GM19463 (cell line): ENCODE measurements around the gene MN1.
"Not testable (repeated sequence)": the region's sequence is repeated elsewhere in the genome, so short reads cannot be mapped to it uniquely, and the experiment has no call there.

Experiments
- ATAC-seq: cut with Tn5 transposase; IDR thresholded peaks from one replicate; pipeline ENCODE4 v1.9.1; 2021; ENCODE audit warnings: mild to moderate bottlenecking, moderate library complexity; ENCODE audit not compliant: unreplicated experiment

MN1 gene

DNA sequence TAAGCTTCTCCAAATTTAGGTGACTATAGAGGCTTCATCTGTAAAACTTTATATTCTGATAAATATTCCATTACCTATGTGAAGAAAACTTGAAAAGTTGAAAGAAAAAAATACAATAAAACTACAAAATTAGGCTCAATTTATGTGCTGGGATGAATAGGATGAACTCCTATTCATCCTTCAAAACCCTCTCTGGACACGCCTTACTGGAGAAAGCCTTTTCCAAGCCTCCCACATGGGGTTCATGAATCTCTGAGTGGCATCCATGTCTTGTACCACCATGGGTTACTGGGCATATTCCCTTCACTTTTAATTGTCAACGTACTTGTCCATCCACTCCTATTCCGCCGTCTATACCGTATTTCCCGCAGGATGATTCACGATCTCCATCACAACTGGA is 55.7 kb downstream of the MN1 start:
- ATAC-seq: no peak

DNA sequence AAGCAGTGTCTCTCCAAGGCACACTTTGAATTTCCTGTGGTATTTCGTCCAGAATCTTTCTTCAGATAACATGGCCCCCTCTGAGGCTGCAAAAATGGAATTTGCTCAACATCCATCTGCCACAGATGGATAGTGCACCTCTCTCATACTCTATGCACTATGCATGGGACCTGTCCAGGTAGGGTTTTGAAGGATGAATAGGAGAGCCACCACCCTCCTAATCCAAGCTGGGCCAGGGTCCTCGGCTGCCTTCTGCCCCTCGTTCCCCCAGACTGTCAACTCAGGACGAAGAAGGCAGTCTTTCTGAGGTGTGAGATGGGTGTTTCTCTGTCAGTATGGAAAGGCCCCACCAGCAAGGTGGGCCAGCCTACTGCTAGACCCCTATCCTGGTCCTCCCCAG is 56.4 kb downstream of the MN1 start:
- no peak for ATAC-seq

DNA sequence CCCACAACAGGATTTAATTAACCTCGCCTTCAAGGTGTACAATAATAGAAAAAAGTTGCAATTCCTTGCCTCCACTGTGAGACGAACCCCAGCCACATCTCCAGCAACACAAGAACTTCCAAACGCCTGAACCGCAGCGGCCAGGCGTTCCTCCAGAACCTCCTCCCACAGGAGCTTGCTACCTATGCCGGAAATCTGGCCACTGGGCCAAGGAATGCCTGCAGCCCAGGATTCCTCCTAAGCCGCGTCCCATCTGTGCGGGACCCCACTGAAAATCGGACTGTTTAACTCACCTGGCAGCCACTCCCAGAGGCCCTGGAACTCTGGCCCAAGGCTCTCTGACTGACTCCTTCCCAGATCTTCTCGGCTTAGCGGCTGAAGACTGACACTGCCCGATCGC is 57.5 kb downstream of the MN1 start:
- not testable (repeated sequence) for ATAC-seq

DNA sequence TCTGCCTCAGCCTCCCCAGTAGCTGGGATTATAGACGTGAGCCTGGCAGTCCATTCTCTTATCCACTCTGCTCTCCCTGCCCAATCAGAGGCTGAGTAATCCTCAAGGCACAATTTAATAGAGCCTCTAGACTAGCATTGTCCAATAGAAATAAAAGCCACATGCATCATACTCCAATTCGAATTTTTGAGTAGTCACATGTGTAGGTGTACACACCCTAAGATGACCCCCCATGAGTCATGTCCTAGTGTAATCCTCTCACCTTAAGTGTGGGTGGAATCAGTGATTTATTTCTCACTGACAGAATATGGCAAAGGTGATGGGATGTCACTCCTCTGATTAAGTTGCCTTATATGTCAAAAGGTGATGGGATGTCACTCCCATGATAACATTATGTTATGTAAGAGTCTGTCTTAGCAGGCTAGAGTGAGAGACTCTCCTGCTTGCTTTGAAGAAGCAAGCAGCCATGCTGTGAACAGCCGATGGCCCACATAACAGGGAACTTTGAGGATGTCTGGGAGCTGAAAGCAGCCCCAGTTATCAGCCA is 61.3 kb downstream of the MN1 start:
- no peak for ATAC-seq

DNA sequence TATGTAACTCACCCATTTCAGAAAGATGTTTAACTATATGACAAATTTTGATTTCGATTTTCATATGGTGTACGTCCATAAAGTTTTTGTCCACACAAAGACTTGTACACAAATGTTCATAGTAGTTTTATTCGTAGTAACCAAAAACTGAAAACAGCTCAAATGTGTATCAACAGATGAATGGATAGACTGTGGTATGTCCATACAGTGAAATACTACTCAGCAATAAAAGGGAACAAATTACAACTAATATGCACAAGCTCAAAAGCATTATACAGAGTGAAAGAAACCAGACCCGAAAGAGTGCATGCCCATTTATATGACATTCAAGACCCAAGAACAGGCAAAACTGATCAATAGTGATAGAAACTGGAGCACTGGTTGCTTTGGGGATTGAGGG is 64.0 kb downstream of the MN1 start:
- ATAC-seq: no peak

DNA sequence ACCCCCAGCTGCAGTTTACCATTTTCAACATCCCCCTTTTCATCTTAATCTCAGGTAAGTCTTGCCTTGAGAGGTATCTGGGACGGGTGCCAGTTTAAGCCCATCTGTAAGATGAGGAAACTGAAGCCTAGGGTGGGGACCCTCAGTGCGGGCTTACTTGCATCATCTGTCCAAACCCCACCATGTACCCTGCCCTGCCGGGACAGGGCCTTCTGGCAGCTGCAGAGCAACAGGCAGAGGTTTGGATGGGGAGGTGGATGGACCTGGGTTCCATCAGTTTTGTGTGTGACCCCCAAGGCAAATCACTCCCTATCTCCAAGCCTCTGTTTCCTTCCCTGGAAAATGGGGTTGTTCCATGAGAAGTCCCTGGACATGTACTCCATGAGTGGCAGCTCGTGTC is 67.5 kb downstream of the MN1 start:
- ATAC-seq: no peak

DNA sequence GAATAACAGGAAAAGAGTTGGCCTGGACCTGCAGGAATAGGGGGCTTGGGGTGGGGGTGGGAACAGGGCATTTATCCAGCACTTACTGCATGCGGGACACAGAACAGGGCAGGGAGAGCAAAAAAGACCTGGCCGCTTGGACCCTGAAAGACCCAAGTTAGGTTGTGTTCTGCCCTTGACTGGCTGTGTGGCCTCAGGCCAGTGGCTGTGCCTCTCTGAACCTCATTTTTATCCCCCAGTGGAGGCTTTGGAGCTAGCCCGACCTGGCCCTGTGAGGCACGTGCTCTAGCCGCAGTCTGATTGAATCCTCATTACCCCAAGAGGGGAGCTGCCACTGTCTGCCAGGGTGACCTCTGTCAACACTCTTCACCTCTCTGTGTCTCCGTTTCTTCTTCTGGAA is 68.7 kb downstream of the MN1 start:
- no peak for ATAC-seq

DNA sequence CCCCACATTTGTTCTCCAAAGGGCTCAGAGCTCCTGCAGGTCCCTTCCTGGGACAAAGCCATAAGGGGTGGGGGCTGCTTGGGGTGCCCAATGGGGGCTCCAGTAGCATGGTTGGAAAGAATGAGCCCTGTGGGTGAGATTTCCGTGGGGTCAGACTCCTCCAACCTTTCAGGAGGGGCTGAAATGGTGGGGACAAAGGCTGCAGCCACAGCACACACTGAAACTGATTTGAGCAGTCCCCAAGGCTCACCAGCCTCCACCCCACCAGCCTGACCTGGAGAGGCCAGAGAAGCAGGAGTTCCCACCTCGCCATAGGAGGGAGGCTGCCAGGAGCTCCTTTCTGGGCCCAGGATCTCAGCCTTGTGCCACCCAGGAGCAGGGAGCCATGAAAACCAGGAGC is 69.2 kb downstream of the MN1 start:
- ATAC-seq: no peak

DNA sequence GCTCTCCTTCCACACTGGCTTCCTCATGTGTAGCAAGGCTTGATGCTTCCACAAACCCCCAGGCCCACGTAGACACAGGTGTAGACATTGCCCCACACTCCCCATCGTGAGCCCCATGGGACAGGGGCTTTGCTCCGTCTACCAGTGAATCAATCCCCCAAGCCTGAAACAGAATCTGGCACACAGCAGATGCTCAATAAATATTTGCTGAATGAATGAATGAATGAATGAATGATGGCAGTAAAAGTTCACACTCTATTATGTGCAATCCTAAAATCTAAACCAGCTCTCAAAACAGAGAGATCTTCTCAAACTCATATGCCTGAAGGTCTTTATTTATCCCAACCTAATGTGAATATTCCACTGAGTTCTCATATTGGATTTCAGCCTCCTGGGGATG is 69.9 kb downstream of the MN1 start:
- ATAC-seq: no peak

DNA sequence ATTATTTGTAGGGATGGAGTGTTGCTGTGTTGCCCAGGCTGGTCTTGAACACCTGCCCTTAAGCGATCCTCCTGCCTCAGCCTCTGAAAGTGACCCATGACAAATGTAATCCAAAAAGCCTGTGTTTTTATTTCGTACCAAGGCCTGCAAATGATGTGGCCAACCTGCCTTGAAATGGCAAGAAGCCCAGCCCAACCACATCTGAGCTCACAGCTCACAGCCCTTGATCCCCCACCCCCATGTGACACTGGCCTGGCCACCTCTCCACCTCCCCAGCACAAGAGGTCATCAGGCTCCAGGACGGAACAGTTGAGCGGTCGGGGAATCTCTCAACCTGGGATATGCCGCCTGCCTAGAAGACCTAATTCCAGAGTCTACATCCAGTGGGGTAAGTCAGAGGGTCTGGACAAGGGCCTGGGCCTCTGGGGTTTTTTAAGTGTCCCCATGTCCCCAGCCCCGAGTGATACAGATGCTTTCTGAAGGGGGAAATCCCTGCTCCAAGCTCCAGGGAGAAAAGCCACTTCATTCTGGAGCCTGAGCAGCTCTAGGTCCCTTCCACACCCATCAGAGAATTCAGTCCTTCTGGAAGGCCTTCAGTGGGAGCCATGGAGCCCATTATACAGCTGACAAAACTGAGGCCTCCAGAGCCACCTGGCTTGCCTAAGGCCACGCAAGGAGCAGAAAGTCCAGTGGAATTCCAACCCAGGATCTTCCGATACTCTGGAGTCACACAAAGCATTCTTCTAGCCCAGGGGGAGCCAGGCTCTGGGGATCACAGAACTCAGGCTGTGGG is 70.7 kb downstream of the MN1 start:
- no peak for ATAC-seq

DNA sequence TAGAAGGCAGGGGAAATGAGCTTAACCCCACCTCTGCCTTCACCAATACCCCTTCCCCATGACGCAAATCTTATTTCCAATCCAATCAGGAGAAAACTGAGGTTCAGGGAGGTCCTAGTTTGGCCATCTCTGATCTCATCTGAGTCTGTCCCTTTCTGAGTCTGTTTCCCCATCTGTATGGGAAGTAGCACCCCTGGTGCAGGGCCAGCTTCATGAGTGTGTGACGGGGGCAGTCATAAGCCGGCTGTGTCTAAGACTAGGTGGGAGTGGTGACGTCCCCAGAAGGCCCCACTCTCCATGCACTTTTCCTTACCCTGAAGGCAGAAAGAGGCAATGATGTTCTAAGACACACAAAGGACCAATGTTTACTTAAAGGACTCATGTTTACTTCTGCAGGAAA is 72.3 kb downstream of the MN1 start:
- no peak for ATAC-seq

DNA sequence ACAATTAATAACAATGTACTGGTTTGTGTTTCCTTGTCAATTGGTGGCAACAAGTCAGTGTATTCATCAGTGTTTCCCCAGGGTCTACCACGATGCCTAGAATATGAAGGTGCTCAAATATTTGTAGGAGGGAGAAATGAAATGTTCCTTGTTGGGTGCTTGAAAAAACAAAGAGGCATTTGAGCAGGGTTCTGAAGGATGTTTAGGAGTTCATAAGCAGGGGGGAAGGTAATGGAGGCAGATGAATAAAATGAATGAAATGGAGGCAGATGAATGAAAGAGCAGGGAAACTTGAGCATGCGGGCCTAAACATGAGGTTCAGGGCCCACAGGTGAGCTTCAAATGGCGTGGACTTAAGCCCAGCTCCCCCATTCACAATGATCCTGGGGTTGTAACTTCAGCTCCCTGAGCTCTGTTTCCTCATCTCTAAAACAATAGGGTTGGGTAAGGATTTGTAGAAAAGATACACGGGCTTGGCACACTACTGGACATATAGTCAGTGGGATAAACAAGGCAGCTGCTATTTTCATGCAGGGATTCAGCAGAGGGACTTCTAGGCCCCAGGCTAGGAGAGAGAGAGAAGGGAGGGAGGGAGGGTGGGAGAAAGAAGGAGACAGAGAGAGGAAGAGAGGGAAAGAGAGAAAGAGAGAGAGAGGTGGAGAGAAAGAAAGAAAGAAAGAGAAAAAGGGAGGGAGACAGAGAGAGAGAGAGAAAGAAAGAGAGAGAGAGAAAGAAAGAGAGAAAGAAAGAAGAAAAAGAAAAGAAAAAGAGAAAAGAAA is 73.7 kb downstream of the MN1 start:
- no peak for ATAC-seq

DNA sequence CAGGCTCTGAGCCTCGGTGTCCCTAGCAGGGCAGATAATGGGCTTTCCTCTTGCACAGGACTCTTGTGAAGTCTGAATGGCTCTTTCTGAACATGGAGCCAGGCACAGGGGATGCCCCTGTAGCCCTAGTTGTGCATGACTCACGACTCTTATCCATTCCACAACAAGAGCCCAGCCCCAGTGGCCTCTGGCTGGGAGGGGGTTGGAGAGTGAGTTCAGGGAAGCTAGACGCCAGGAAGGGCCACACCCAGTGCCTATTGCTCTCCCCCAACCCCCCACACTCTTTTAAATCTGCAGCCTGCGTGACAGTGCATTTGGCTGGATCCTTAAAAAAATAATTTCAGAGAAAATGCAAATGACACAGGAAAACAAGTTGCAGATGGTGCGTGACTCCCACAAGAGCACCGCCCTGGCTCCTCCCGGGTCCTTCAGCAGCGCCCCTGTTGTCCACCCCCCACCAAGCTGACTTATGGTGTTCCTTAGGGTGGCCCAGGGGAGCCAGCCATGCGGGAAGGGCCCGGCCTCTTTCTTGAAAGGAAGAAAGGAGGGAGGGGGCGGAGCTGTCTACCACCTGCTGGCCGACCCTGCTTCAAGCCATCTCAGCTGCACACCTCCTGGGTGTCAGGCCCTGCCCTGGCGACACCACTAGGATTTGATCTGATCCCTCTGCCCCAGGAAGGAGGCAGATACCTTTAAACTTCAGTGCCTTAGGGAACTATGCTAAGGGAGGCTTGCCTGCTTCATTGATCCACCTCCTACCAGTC is 74.7 kb downstream of the MN1 start:
- no peak for ATAC-seq

DNA sequence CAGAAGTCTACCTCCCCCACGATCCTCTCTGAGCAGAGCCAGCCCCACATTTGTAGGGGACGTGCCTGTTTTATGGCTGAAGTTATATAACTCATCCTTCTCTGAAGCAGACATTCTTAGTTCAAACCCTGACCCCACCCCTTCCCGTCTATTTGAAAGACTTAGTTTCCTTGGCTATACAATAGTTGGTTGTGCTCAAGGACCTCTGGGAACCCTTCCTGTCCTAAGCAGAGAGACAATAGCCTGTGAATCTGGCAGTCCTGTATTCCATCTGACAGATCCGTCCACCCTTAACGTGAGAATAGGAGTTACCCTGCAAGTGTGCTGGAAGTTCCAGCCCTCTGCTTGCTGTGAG is 75.2 kb downstream of the MN1 start:
- no peak for ATAC-seq

DNA sequence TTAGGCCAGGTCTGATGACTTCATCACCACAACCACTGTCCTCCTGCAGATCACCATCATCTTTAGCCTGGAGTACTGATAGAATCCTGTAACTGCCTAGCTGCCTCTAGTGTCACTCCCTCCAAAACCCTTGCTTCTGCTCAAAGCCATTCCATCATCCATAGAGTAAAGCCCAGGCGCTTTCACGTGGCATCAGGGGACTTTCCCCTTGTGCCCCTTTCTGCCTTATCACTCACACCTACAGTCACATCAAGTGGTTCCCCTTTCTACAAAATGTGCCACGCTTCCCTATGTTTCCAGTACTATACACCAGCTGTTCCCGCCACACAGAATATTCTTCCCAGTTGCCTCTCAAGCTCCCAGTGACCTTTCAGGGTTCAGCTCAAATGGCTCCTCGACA is 75.9 kb downstream of the MN1 start:
- ATAC-seq: no peak

DNA sequence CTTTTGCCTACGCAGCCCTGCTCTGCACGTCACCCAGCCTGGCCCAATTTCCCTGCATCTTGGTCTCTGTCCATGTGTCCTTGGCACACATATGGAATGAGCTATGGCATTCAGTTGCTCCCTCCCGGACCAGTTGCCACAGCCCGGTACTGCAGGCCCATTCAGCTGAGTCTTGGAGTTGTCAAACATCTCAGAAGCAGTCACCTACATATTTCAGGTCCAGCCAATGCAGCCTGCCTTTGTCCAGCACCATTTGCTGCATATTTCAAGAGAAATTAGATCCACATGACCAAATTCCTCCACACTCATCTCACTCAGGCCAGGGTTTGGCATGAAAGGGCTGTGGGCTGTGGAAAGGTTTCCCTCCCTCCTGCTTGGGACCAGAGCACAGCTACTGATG is 76.8 kb downstream of the MN1 start:
- ATAC-seq: no peak

DNA sequence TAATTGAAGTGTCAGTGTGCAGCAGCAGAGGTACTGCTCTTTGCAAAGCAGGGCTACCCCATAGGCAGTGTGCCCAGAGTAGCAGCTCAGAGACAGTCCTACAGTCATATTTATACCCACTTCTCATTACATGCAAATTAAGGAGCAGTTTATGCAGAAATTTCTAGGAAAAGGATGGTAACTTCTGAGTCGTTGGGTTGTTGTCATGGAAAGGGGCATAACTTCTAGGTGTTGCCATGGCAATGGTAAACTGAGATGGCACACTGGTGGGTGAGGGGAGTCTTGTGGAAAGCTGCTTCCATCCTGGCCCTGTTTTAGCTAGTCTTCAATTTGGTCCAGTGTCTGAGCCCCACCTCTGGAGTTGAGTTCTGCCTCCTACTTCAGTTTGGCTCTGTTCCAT is 77.4 kb downstream of the MN1 start:
- no peak for ATAC-seq

DNA sequence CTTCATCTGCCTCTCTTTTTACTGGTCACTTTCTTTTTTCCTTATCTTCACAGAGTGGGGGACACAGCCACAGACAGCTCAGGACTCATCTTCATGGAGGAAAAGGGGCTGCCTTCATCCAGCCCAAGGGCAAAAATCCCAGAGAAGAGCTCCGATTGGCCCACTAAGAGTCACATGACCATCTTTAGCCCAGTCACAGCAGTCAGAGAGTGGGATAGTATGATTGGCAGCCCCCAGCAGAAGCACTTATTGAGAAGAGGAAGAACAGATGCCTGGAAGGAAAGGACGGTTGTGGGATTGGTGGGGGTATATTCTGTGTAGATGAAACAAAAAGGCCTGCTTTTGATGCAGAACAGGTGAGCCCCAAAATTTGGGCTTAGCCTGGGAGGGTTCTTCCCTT is 77.8 kb downstream of the MN1 start:
- no peak for ATAC-seq

DNA sequence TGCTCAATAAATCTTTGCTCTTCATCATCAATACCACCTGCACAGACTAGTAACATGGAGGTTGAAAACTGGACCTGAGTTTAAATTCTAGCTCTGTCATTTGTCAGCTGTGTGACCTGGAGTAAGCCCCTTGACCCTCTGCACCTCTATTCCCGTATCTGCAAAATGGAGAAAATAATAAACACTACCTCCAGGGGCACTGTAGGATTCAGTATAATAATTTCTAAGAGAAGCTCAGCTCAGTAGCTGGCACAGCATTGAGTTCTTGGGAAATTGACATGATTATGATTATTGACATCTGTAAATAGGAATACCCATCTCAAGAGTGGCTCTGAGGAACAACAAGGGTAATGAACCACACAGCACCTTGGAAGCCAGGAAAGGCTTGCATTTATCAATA is 78.4 kb downstream of the MN1 start:
- no peak for ATAC-seq

DNA sequence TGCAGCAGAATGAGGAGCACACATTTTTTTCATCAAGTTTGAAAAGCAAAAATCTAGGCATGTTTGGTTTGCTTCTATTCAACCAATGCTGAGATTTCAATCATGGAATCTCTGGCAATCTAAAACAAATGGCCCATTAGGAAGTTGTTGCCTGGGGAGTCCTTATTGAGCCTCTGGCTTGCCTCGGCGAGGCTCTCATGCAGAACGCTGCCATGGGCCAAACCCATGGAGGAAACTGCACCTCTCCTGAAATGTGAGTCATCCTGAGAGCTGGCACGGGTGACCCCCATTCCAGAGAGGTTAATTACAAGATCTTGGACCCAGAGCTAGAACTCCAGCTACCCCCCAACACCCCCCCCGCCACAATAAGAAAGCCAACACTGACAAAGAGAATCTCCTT is 80.7 kb downstream of the MN1 start:
- ATAC-seq: no peak

DNA sequence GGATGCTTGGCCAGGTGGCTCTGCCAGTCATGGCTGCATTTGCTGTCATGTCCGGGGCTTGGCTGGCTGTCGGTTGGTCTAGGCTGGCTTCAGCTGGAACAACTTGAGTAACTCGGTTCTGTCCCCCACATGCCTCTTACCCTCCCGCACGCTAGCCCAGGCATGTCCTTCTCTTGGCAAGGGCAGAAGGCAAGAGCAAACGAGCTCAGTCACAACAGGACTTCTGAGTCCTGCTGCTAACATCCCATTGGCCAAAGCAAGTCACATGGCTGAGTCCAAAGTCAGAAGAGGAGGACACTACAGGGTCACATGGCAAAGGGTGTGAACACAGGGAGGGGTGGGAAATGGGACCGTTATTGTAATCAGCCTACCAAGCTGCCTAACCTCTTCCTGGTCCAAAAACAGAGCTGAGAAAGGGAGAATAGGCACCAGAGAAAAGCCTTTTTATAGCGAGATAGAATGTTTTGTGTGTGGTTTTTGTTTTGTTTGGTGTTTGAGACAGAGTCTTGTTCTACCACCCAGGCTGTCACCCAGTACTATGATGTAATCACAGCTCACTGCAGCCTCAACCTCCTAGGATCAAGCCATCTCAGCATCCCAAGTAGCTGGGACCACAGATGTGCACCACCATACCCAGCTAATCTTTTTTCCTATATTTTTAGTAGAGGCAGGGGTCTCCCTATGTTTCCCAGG is 81.9 kb downstream of the MN1 start:
- ATAC-seq: no peak
